ENCODE measurements around the gene NT5C1A.

Gene NT5C1A

DNA sequence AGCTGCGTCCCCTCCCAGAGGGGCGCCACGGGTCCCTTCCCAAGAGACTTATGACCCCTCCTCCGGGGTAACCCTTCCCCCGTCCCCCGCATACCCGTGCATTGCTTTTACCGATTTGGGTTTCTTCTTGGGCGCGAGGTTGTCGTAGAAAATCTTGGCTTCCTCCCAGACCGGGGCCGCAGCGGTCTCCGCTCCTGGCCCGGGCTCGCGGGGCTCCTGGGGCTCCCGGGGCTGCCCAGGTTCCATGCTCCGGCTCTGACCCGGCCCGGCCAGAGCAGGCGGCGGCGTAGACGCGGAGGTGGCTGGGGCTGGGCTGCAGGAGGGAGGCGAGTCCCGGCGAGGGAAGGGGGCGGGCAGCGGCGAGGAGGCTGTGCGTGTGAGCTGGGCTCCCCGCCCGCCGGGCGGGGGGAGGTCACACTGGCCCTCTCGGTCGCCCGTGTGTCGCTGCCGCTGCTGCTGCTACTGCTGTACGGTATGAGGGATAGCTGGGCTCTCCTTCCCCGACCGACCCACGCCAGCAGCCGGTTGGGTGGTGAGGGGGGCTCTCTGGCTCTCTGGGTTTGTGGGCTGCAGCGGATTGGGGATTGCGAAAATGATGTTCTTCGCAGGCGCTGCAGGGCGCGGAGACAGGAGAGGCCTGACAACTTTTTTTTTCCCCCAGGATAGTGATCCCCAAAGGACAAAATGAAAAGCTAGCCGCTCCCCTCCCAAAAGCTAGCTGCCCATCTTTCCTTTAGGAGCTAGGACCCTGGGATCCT, at the start of gene NT5C1A:
TSS of gene NT5C1A (minus strand) at position 315 of the 758 bp plus-strand sequence. CDS start at position 246, 69 bp downstream.
- peak; percentile 32 for DNase-seq

DNA sequence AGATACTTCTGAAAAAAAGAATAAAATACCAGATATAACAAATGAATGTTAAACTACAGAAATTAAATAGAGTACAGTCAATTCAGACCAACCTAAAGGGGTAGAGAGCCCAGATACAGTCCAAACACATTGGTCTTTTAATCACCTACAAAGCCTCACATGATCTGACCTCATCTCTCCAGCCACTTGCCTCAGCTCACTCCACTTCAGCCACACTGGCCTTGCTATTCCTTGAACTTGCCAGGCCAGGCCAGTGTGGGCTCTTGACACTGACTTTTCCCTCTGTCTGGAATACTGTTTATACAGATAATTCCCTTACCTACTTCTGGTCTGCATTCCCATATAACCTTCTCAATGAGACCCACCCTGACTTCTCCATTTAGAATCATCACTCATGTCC, 49.8 kb upstream of the NT5C1A start:
- no peak for DNase-seq

DNA sequence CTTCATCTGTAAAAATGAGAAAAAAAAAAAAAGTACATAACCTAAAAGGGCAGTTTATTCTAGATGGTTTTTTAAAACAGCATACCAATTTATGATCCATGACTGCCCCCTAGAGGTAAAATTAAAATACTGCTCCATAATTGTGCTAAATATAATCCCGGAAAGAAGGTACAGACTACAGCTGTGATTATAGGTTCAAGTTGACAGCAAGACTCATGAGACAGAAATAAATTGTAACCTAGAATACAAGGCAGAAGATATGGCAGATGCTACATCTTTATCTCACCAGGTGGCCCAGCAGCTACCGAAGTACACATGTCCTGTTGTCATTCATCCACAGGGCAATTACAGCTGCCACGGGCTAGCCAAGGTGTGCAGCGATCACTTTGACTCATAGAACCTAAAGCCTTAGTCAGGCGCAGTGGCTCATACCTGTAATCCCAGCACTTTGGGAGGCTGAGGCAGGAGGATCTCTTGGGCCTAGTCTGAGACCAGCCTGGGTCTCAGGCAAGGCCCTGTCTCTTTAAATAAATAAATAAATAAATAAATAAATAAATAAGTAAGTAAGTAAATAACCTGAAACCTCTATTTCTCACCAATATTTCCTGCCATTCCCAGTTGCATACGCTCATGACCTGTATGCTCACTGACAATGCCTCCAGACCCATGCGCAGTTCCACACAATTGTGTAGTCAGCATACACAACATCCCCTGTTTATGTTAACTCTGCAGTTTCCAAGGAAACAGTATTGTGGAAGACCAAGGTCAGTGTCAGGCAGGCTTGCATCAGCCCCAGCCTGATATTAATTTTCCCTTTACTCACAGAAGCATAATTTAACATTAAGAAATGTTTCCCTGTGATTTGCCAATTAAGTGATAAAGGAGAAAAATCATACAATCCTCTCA, 48.4 kb upstream of the NT5C1A start:
- DNase-seq = peak; percentile 80

DNA sequence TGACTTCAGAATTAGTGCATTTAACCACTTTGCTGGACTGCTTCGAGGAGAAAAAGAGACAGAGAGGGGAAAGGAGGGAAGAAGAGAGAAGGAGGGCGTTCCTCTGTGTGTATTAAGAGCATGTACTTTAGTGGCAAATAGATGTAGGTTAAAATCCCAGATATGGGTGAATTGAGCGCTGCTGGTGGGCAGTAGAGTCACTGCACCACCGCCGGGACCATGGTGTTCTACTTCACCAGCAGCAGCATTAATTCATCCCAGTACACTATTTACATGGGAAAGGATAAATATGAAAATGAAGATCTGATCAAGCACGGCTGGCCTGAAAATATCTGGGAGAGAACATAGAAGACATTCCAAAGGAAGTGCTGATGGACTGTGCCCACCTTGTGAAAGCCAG, 45.9 kb upstream of the NT5C1A start:
- no peak for DNase-seq

DNA sequence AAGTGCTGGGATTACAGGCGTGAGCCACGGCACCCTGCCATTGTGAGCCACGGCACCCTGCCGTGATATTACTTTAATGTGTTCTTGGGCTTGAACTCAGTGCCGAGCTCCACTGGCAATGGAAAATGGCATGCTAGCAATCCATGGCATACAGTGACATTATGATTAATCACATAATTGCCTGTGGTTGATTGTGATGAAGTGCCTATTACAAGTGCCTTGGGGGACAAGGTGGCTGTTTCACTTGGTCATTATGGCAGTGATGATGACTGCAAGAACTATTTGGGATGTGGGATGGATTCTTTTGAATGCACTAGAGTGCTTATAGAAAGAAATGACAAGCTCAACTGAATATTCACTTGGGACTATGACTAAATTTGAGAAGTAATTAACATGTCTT, 41.6 kb upstream of the NT5C1A start:
- DNase-seq = no peak

DNA sequence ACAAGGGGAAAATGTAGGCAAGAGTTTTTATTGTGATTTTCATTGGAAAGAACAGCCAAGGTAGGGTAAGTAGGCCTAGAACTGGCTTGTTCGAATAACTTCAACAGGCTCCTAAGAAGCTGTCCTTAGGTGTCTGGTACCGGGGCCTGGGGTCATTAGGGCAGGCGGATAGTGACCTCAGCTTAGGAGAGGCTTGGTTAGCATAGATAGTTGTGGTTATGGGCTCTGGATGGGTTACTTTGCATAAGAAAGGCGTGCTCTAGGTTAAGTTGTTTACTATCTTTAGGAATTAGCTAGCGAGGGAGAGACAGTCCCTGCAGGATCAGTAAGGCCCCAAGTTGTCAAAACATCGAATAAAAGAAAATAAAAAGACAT, 40.0 kb upstream of the NT5C1A start:
- no peak for DNase-seq

DNA sequence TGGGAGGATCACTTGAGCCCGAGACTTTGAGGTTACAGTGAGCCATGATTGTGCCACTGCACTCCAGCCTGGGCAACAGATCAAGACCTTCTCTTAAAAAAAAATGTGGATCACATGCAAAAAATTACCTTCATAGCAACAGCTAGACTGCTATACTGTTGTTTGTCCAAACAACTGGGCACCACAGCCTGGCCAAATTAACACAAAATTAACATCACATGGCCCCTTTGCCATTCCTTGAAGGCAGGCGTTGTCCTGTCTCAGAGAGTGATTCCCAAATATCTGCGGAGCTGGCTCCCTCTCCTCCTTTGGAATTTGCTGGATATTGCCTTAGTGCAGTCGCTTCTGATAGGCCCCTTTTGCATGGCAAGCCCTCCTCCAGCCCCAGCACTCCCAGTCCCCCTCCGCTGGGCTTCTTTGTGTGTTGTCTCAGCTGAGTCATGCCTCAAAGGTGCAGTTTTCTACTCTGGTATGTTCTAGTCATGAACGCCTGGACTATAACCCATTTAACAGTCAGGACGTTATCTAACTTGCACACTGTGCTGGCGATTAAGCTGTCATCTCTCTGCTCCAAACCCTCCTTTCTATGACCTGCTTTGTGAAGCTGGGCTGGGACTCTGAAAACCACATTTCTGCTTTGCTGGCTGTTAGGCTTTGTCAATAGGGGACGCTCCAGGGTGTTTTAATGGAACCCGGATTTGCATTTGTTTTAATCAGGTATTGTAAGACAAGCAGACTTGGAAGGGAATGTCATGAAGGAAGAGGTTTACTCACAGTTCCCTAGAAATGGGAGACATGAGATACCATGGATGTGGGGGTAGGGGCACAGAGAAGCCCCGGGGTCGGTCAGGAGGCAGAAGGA, 39.4 kb upstream of the NT5C1A start:
- DNase-seq = no peak

DNA sequence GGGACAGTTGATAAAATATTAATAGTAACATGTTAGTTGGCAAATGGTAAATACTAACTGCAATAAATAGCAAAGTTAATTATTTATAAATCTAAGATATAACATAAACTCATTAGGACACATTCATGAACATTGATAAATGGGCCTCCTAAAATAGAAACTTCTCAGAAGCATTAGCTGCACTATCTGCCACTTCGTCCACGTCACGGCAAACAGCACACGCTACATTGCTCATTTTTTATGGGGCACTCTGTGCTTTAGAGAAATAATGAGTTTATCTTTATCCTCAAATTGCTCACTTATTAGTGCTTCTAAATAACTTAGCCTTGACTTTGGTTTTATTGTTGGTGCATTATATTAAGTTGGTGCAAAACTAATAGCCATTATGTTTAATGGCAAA, 35.6 kb upstream of the NT5C1A start:
- no peak for DNase-seq

DNA sequence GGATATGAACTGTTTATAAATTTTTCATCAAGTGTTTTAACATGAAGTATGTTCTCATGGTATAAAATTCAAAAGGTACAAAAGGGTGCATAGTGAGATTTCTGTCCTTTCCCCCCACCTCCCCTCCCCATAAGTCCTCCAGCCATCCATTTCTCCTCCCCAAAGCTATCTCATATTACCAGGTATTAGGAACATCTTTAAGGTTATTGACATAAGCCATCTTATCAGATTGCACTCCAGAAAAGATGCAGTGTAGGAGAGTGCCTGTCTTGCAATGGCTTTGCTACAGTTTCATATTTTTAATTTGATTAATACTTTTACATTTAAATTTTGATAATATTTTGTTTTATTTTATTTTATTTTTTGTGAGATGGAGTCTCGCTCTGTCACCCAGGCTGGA, 32.9 kb upstream of the NT5C1A start:
- DNase-seq = no peak

DNA sequence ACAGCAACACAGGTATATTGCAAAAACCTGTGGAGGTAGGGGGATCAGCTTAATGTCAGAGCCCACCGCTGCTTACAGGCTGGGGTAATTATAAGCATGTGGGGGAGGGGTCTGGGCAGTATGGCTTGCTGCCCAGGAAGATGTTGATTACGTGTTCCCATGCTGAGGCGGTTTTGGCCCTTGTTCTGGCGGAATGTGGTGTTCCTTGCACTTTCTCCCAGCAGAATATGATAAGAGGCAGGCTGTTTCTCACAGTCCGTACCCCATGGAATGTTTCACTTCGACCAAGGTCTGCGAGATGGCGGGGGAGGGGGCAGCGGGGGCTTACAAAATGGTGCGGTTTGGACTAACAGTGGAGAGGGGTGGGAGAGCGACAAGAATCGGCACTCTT, 29.1 kb upstream of the NT5C1A start:
- no peak for DNase-seq

DNA sequence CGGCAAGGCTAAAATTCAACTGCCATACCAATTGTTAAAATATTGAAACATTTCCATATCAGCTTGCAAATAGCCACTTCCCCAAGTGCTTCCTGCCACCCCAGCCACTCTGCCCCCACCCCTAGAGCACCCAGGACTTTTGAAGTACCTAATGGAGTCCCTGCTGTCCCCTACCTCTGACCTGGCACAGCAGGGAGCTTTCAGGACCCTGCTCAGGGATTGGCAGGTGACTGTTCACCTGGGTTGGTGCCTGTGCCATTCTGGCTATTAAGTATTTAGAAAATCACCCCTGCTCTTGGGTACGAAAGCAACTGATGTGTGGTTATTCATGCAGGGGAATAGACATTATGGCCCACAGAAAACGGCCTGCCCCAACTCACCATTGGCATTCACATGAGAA, 28.4 kb upstream of the NT5C1A start:
- no peak for DNase-seq

DNA sequence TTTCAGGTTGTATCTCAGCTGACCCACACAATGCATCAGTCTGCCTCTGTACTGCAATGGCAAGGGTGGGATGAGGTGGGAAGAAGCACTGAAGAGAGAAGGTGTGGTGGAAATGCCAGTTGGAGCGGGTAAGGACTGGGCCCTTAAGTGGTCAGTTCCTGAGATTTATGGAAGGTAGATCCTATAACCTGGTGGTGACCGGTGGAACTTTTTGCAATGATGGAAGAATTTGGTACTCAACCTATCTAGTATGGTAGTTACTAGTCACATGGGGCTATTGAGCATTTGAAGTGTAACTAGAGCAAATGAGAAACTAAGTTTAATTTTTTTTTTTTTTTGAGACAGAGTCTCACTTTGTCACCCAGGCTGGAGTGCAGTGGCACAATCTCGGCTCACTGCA, 27.5 kb upstream of the NT5C1A start:
- DNase-seq = no peak

DNA sequence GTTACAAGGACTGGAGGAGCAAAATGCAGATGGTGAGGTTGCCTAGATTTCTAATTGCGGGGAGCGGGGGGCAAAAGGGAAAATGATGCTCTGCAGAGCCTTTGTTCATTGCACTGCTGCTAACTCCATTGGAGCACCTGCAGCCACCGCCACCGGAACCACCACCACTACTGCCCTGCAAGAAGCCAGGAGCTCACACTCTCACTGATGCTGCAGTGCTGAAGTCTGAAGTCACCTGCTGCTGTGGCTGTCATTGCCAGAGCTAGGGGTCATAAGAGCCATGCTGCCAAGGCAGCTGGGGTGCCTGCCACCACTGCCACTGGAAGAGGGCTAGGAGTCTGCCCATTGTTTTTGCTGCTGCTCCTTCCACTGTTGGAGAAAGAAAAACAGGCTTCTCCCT, 26.7 kb upstream of the NT5C1A start:
- no peak for DNase-seq

DNA sequence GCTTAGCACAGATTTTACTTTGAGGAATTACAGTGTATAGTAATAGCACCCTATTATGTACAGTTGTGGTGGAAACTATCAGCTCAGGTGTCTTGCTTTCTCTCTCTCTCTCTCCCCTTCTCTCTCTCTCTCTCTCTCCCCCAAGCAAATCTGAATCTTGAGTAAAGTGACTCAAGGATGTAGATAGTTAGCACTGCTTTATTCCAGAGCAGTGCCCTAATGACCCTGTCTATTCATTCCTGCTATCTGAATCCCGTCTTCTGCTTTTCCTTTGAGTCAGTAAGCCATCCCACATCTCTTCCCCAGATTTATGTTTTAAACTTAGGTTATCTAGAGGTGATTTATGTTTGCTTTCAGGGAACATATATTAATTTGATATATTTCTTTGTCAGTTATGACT, 24.5 kb upstream of the NT5C1A start:
- no peak for DNase-seq

DNA sequence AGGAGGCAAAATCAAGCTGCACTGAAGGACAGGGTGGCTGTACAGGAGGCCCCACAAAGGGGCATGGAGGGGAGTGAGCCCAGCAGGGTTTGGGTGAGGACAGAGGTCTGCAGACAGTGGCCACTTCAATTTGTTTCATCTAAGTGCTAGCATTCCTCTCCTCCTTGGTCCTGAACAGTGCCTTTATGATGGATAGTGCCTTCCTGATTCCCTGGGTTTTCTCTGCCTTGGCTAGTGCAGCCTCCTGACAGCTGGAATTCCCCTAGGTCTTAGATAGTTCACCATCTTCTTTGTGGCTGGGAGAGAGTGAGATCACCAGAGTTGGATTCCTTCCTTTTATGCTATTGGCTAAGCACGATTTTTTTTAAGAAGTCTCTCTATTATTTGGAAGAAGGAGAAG, 23.1 kb upstream of the NT5C1A start:
- DNase-seq = no peak

DNA sequence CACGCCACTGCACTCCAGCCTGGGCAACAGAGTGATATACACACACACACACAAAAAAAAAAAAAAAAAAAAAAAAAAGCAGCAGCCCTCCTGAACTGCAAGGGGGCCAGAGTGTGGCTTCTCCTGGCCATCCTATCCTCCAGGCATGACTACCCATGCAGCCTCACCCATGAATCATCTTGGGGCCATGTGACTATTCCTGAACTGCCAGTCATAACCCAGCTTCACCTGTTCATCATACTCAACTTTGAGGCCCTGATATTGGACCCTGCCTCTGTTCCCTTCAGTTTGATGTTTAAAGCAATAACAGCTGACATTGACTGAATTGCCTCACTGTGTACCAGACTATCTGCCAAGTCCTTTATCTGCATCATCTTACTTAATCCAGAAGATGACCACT, 22.1 kb upstream of the NT5C1A start:
- no peak for DNase-seq

DNA sequence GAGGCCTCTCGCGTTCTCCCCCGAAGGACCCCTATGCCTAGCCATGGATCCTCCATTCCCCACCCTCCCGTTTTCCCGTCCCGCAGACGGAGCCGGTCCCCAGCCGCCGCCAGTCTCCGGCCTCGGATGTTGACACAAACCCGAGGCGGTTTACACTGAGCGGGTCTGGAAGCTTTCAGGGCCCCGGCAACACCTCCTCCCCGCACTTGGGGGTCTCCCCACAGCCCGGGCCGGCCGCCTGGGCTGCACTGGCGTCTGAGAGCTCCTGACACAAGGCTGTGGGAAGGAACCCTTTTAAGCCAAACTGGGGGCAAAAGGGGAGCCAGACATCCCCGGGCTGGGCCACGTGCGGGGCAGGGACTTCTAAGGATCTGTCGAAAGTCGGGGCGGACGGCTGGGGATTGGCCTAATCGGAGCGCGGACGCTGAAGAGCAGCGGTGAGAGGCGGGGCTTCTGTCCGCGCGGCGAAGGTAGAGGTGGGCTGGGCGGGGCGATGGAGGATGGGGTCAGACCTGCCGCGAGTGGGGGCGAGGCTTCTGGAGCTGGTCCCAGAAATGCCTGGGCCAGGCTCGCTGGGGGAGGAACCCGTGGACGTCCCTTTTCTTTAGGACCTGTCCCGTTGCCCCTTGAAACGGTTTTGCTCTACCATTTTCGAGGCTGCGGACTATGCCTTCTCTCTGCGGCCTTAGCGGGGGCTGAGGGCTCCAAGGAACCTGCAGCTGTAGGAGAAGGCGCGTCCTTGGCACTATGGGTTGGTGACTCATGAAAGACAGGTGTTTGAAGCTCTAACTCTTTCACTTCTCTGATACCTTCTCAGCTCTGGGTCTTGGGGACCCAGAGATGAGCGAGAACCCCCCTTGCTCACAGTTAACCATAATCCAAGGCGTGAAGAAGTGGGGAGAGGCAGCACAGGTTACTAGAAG, 20.5 kb upstream of the NT5C1A start:
- peak; percentile 45 for DNase-seq

DNA sequence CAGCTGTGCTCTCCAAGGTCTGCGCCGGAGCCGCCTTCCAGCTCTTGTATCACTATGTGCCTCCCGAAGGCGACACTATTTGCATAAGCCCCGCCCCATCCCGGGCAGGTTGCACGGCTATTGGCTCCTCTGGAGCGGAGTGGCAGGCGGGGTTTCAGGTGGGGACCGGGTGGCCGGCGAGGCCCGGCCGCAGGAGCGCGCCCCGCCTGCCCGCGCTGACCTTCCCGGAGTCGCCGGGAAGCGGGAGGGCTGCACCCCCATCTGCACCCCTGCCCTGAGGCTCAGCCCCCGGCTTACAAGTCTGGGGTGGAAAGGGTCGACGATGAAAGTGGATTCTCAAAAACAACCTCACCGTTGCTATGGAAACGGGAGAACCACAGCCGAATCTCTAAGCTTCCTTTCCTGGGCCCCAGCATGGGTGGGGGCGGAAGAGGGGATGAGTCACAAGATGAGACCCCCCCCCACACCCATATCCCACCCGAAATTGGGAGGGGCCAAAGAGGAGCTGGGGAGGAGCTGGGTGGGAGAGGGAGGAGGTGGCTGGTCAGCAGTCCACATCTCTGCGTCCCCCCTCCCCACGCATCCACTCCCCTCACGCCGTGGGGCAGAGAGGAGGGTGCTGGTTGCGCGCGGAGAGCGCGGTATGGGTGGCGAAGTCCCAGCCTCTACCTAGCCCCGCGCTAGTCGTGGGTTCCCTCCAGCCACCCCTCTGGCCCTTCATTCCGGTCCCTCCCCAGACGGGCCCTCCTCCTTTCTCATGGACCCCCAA, 19.7 kb upstream of the NT5C1A start, which contains the start of gene HPCAL4:
TSS of gene HPCAL4 (minus strand) at position 51 of the 769 bp plus-strand sequence. CDS start 6,830 bp downstream, outside the sequence.
- peak; percentile 94 for DNase-seq

DNA sequence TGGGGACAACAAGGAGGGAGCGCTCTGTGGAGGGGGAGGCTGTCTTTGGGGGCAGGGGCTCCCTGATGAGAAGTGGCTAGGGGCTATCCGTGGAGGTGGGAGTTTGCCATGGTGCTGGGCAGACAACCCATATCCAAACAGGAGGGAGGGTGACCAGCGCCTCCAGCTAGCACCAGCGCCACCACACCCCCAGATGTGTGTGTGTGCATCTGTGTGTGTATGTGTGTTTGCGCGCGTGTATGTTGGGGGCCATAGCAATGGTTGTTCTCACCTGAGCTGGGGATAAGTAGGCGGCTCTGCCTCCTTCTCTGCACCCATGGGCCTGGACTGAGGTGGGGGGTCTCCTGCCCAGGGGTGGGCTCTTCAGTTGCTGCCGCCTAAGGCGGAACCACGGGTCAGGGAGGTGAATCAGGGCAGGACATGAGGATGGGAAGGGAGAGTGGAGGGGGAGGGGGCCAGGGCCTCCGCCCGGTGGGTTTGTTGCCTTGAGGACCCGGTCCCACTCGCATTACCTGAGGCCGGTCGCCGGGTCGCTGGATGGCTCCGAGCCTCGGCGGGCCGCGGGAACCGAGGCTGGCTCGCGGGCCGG, 19.0 kb upstream of the NT5C1A start:
- no peak for DNase-seq

DNA sequence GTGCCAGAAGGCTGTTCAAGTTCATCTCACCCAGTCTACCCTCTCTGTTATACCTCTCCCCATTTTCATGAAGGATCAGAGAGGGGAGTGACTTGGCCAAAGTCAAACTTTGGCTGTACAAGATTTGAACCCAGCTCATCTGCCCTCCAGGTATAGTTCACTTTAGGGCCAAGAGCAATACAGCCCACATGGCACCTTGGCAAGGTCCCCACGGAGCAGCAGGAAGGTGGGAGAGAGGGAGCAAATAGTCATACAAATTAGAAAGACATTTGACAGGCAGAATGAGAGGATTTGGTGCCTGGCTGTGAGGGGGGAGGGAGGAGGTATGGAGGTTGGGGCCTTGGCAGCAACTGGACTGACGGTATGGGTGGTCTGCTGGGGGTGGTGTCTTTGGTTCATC, 18.3 kb upstream of the NT5C1A start:
- DNase-seq = no peak

DNA sequence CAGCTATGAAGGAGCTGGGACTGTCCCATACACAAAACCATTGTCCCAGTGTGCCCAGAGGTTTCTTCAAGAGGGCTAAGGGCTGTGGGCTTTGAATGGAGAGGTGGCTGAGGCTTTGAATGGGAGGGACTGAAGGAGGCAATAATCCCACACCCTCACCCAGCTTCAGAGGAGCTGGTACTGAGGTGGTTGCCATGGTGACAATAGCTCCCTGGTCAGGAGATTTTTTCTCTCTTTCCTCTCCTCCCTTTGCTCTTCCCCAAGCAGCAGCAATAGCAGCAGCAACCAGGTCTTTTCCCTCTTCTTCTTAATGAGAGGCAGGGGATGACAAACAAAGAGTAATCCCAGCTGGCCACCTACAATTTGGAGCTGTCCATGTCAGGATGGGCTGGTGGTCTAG, 17.7 kb upstream of the NT5C1A start:
- DNase-seq = no peak

All from CD4-positive, alpha-beta T cell treated with Interleukin-12 subunit alpha and Interleukin-12 subunit beta, for 1 hour (primary cell).